Measurements from ENCODE around the gene SMTNL2.
A peak's percentile ranks its signal among the peaks of the same experiment; 100 is the strongest.

SMTNL2 gene

DNA sequence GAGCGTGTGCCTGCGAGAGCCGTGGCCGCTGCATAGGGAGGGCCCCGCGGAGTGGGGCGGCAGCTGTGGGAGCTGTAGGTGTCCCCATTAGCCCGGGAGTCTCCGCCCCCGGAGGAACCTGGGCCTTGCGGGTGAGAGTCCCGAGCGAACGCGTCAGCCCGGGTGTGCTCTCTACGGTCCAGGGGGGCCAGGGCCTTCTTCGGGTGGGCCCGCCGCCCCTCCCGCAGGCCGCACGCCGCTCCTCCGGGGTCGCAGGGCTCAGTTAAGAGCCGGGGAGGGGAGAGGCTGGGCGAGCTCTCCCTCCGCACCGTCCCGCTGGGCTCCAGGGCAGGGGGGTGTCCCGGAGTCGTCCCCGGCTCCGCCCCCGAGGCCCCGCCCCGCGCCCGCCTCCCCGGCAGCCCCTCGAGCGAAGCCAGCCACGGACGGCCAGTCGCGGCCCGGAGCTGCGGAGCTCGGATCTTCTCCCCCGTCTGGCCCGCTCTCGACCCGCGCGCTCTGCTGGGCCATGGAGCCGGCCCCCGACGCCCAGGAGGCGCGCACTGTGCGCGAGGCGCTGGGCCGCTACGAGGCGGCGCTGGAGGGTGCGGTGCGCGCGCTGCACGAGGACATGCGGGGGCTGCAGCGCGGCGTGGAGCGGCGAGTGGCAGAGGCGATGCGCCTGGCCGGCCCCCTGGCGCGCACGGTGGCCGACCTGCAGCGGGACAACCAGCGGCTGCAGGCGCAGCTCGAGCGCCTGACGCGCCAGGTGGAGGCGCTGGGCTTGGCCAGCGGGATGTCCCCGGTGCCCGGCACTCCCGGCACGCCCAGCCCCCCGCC is at the start of gene SMTNL2:
SMTNL2 (plus strand) TSS at position 429 of the 816 bp plus-strand sequence; CDS start at position 506, 77 bp downstream.
- Histone ChIP-seq H3K27ac (ENCODE audit: low read length) (no peak within 1 kb of the TSS), H3K36me3 (ENCODE audit: control insufficient read depth, insufficient read depth, low read length) (no peaks in the 10 kb centered on the region), H3K4me1 (ENCODE audit: control insufficient read depth, insufficient read depth, low read length) (peaks cover 7% of the 10 kb centered on the region; the same call in 1 of the 2 replicates), H3K4me3 (ENCODE audit: low read length) (peak within 1 kb of the TSS; percentile 50; the same call in 1 of the 2 replicates), H3K9me3 (ENCODE audit: control insufficient read depth, insufficient read depth, low read length) (no peaks in the 10 kb centered on the region), H3K27me3 (ENCODE audit: control insufficient read depth, insufficient read depth, low read length) (peaks cover 14% of the 10 kb centered on the region; the same call in 1 of the 2 replicates)
- no CpG with 5 or more reads among the region's 100 CpGs for WGBS (ENCODE audit: insufficient coverage, insufficient read length)
- no peak for DNase-seq (ENCODE audit: low read depth, low spot score)

GRCh38 chr17:4534928-4535666 is 49.2 kb upstream of the SMTNL2 start:
- no peak for DNase-seq (ENCODE audit: low read depth, low spot score)
- peaks cover 19% of the 10 kb centered on the region for H3K36me3 ChIP-seq (ENCODE audit: control insufficient read depth, insufficient read depth, low read length)
- no peak overlapping the region for H3K27ac ChIP-seq (ENCODE audit: low read length)
- peaks cover 6% of the 10 kb centered on the region for H3K4me1 ChIP-seq (ENCODE audit: control insufficient read depth, insufficient read depth, low read length)
- H3K27me3 ChIP-seq (ENCODE audit: control insufficient read depth, insufficient read depth, low read length), result no peaks in the 10 kb centered on the region
- no peaks in the 10 kb centered on the region for H3K9me3 ChIP-seq (ENCODE audit: control insufficient read depth, insufficient read depth, low read length)
- WGBS (ENCODE audit: insufficient coverage, insufficient read length), result no CpG with 5 or more reads among the region's 27 CpGs
- no peak overlapping the region for H3K4me3 ChIP-seq (ENCODE audit: low read length)

DNA sequence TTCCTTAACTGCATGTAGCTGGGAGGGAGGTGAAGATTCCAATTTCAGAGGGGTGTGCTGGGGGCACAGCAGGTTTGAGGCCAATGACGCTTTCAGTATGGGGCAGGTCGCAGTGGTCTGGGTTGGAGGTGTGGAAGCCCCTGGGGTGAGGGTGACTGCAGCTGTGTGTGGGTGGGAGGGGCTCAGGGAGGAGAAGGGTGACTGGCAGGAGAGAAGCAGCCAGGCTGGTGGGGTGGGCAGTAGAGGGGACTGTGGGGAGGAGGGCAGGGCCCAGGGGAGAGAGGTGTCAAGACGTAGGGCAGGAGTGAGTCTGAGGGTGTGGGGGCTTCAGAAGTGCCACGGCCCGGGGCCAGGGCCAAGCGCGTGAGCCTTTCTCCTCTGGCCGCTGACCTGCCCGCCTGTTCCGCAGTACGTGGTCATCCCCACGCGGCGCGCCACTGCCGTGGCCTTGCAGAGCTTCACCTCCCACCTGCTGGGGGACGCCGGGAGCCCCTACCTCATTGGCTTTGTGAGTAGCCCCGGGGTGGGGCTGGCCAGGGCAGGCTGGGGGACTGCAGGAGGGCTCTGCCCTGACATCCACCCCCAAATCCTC is 48.6 kb upstream of the SMTNL2 start:
- no CpG with 5 or more reads among the region's 19 CpGs for WGBS (ENCODE audit: insufficient coverage, insufficient read length)
- H3K4me3 ChIP-seq (ENCODE audit: low read length), result no peak overlapping the region
- DNase-seq (ENCODE audit: low read depth, low spot score), result no peak
- H3K27me3 ChIP-seq (ENCODE audit: control insufficient read depth, insufficient read depth, low read length), result no peaks in the 10 kb centered on the region
- H3K36me3 ChIP-seq (ENCODE audit: control insufficient read depth, insufficient read depth, low read length), result peaks cover 24% of the 10 kb centered on the region
- H3K27ac ChIP-seq (ENCODE audit: low read length), result no peak overlapping the region
- no peaks in the 10 kb centered on the region for H3K9me3 ChIP-seq (ENCODE audit: control insufficient read depth, insufficient read depth, low read length)
- H3K4me1 ChIP-seq (ENCODE audit: control insufficient read depth, insufficient read depth, low read length), result peaks cover 6% of the 10 kb centered on the region

DNA sequence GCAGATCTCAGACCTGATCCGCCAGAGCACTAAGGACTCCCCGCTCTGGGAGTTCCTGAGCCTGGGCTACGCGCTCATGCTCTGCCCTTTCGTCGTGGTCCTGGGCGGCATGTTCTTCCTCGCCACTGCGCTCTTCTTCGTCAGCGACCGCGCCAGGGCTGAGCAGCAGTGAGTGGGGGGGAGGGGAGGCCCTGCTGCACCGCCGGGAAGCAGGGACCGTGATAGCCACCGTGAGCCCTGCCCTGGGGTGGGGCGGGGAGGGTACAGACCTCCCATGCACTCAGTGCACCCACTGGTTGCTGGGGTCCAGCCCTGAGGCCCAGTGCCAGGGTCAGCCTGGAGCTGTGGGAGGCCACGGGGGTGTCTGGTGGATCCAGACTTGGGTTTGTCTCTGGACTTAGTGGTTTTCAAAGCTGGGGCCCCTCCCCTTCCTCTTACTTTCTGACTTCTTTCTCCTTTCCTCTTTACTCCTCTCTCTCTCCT is 48.0 kb upstream of the SMTNL2 start:
- Histone ChIP-seq H3K27me3 (ENCODE audit: control insufficient read depth, insufficient read depth, low read length) (no peaks in the 10 kb centered on the region), H3K4me1 (ENCODE audit: control insufficient read depth, insufficient read depth, low read length) (peaks cover 6% of the 10 kb centered on the region), H3K36me3 (ENCODE audit: control insufficient read depth, insufficient read depth, low read length) (peaks cover 29% of the 10 kb centered on the region), H3K4me3 (ENCODE audit: low read length) (no peak overlapping the region; the same call in 1 of the 2 replicates), H3K27ac (ENCODE audit: low read length) (no peak overlapping the region), H3K9me3 (ENCODE audit: control insufficient read depth, insufficient read depth, low read length) (no peaks in the 10 kb centered on the region)
- no peak for DNase-seq (ENCODE audit: low read depth, low spot score)
- WGBS (ENCODE audit: insufficient coverage, insufficient read length), result no CpG with 5 or more reads among the region's 19 CpGs

- Histone ChIP-seq H3K4me1 (ENCODE audit: control insufficient read depth, insufficient read depth, low read length) (peaks cover 6% of the 10 kb centered on the region), H3K27ac (ENCODE audit: low read length) (no peak overlapping the region), H3K36me3 (ENCODE audit: control insufficient read depth, insufficient read depth, low read length) (peaks cover 32% of the 10 kb centered on the region), H3K27me3 (ENCODE audit: control insufficient read depth, insufficient read depth, low read length) (no peaks in the 10 kb centered on the region), H3K9me3 (ENCODE audit: control insufficient read depth, insufficient read depth, low read length) (no peaks in the 10 kb centered on the region), H3K4me3 (ENCODE audit: low read length) (no peak overlapping the region)
- no CpG with 5 or more reads among the region's 18 CpGs for WGBS (ENCODE audit: insufficient coverage, insufficient read length)
- DNase-seq (ENCODE audit: low read depth, low spot score), result no peak
Measured at GRCh38 chr17:4536742-4537411, 47.5 kb upstream of the SMTNL2 start.

DNA sequence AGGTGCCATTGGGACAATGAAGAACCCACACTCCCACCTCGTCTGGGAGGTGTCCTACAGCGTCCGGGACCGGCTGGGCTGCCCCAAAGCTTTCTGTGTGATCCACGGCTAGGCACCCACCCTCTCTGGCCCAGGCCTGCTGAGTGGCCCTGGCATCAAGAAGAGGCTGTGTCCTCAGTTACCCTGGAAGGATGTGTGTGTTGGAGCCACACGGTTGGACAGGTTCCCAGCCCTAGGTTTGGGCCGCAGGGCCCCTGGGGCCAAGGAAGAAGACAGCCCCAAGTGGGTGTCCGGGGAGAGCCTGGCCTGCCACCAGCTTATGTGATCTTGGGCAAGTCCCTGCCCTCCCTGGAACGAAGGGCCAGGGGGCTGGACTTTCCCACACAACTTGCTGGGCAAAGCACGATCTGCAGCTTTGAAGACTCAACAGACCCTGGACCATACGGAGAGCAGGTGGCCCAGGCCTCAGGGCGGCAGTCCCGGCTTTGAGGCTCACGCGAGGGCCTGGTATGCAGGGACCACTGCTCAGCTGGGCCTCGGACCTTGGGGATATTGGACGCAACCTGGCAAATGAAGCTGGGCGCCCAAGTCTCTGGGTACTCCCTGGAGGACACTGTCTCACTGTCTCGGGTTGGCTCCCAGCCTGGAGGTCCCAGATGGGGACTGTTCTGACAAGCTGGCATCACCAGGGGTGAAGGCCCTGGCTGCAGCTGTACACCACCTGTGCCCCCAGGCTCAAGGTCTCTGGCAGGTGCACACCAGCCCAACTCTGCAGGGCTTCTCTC is 46.7 kb upstream of the SMTNL2 start:
- H3K36me3 ChIP-seq (ENCODE audit: control insufficient read depth, insufficient read depth, low read length), result peaks cover 39% of the 10 kb centered on the region

GRCh38 chr17:4538236-4539002 is 45.9 kb upstream of the SMTNL2 start:
- Histone ChIP-seq H3K36me3 (ENCODE audit: control insufficient read depth, insufficient read depth, low read length) (peaks cover 47% of the 10 kb centered on the region), H3K4me3 (ENCODE audit: low read length) (no peak overlapping the region), H3K27me3 (ENCODE audit: control insufficient read depth, insufficient read depth, low read length) (no peaks in the 10 kb centered on the region), H3K4me1 (ENCODE audit: control insufficient read depth, insufficient read depth, low read length) (peaks cover 6% of the 10 kb centered on the region), H3K27ac (ENCODE audit: low read length) (no peak overlapping the region), H3K9me3 (ENCODE audit: control insufficient read depth, insufficient read depth, low read length) (no peaks in the 10 kb centered on the region)
- WGBS (ENCODE audit: insufficient coverage, insufficient read length), result no CpG with 5 or more reads among the region's 13 CpGs
- DNase-seq (ENCODE audit: low read depth, low spot score), result no peak

More for the DNA sequence above, 46.7 kb upstream of the SMTNL2 start:
- no CpG with 5 or more reads among the region's 19 CpGs for WGBS (ENCODE audit: insufficient coverage, insufficient read length)
- H3K9me3 ChIP-seq (ENCODE audit: control insufficient read depth, insufficient read depth, low read length), result no peaks in the 10 kb centered on the region
- peaks cover 6% of the 10 kb centered on the region for H3K4me1 ChIP-seq (ENCODE audit: control insufficient read depth, insufficient read depth, low read length)
- no peak overlapping the region for H3K4me3 ChIP-seq (ENCODE audit: low read length)
- no peaks in the 10 kb centered on the region for H3K27me3 ChIP-seq (ENCODE audit: control insufficient read depth, insufficient read depth, low read length)
- H3K27ac ChIP-seq (ENCODE audit: low read length), result no peak overlapping the region
- no peak for DNase-seq (ENCODE audit: low read depth, low spot score)

- Histone ChIP-seq H3K27ac (ENCODE audit: low read length) (no peak overlapping the region), H3K27me3 (ENCODE audit: control insufficient read depth, insufficient read depth, low read length) (no peaks in the 10 kb centered on the region), H3K4me1 (ENCODE audit: control insufficient read depth, insufficient read depth, low read length) (peaks cover 4% of the 10 kb centered on the region), H3K4me3 (ENCODE audit: low read length) (no peak overlapping the region), H3K9me3 (ENCODE audit: control insufficient read depth, insufficient read depth, low read length) (no peaks in the 10 kb centered on the region), H3K36me3 (ENCODE audit: control insufficient read depth, insufficient read depth, low read length) (peaks cover 53% of the 10 kb centered on the region)
- no peak for DNase-seq (ENCODE audit: low read depth, low spot score)
- WGBS (ENCODE audit: insufficient coverage, insufficient read length), result no CpG with 5 or more reads among the region's 8 CpGs
Measured at GRCh38 chr17:4539025-4539424, 45.3 kb upstream of the SMTNL2 start.

GRCh38 chr17:4539576-4540223 is 44.6 kb upstream of the SMTNL2 start:
- Histone ChIP-seq H3K9me3 (ENCODE audit: control insufficient read depth, insufficient read depth, low read length) (no peaks in the 10 kb centered on the region), H3K4me3 (ENCODE audit: low read length) (no peak overlapping the region), H3K27me3 (ENCODE audit: control insufficient read depth, insufficient read depth, low read length) (no peaks in the 10 kb centered on the region), H3K4me1 (ENCODE audit: control insufficient read depth, insufficient read depth, low read length) (peaks cover 4% of the 10 kb centered on the region), H3K27ac (ENCODE audit: low read length) (no peak overlapping the region), H3K36me3 (ENCODE audit: control insufficient read depth, insufficient read depth, low read length) (peaks cover 59% of the 10 kb centered on the region)
- DNase-seq (ENCODE audit: low read depth, low spot score), result no peak
- WGBS (ENCODE audit: insufficient coverage, insufficient read length), result no CpG with 5 or more reads among the region's 26 CpGs

Measured in iPS DF 6.9 (cell line).